ENCODE data around the gene SLC43A3.

The SLC43A3 gene

DNA sequence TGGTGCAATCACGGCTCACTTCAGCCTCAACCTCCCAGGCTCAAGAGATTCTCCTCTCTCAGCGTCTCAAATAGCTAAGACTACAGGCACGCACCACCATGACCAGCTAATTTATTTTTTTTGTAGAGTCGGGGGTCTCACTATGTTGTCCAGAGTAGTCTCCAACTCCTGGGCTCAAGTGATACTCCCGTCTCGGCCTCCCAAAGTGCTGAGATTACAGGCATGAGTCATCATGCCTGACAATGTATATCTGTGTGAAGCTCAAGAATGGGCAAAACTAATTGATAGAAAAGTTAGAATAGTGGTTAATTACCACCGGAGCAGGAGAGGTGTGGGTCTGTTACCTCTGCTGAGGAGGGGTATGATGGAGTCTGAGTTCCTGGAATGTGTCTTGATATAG is 9.1 kb upstream of the SLC43A3 start:
- no peak for DNase-seq (ENCODE audit: low read depth)

DNA sequence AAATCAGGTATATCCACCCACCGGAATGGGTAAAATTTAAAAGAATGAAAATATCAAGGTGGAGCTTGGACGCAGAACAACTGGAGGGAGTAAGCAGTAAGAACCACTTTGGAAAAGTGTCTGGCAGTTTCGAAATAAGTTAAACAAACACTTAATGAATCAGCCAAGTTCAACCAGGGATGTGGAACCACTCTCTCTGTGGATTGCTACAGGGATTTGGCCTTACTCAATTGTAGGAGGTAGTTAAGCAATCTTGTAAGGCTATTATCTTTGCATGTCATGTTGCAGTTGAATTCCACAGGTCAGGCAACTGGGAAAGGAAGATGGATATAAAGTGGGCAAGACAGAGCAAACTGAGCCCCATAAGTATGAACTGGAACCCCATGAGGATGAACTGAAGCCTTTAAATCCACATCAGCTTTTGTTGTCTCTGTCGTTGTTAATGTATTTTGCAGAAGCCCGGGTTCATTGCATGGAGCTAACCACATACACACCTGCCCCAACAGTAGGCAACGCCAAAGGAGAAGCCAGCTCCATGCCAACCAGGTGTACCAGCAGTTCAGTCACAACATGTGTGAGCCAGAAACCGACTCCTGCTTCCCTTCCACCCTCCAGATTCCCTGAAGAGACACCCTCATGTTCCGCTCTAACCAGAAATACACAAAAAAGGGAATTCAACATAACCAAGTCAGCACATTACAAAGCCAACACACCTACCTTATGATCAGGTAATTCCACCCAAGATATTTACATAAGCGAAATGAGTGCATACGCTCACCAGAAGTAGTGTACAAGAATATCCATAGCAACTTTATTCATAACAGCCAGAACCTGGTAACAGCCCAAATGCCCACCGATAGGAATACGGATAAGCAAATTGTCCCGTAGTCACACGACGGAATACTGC is 8.0 kb upstream of the SLC43A3 start:
- peak; percentile 97 for DNase-seq (ENCODE audit: low read depth)
- TF ChIP-seq, protein P1, sequence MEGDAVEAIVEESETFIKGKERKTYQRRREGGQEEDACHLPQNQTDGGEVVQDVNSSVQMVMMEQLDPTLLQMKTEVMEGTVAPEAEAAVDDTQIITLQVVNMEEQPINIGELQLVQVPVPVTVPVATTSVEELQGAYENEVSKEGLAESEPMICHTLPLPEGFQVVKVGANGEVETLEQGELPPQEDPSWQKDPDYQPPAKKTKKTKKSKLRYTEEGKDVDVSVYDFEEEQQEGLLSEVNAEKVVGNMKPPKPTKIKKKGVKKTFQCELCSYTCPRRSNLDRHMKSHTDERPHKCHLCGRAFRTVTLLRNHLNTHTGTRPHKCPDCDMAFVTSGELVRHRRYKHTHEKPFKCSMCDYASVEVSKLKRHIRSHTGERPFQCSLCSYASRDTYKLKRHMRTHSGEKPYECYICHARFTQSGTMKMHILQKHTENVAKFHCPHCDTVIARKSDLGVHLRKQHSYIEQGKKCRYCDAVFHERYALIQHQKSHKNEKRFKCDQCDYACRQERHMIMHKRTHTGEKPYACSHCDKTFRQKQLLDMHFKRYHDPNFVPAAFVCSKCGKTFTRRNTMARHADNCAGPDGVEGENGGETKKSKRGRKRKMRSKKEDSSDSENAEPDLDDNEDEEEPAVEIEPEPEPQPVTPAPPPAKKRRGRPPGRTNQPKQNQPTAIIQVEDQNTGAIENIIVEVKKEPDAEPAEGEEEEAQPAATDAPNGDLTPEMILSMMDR (conservative IDR thresholded peaks at IDR 0.05; ENCODE audit: low read depth, low read length): no peak
- no peak overlapping the region for H3K4me3 ChIP-seq (ENCODE audit: low read depth, low read length)

More for the DNA sequence above, 9.1 kb upstream of the SLC43A3 start:
- no peak overlapping the region for H3K4me3 ChIP-seq (ENCODE audit: low read depth, low read length)
- TF ChIP-seq, protein P1 (conservative IDR thresholded peaks at IDR 0.05; ENCODE audit: low read depth, low read length): no peak

DNA sequence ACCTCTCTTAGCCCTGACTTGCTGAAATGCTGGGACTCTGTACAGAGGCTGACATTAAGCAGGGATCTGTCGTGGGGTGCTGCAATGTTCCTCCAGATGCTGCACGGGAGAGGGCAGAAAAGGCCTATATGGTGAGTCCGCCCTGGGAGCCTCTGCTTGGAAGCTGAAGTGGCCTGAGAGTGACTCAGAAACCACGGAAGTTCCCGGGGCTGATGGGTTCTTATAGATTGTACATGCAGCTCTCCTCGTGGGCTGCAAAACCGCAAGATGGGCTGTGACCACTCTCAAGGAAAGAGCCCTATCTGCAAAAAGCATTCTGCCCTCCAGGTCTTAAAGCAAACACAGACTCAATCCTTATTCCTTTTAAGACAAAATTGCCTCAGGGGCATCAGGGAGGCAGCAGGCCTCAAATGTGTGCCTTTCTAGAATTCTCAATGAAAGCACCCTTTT is 5.8 kb upstream of the SLC43A3 start:
- H3K4me3 ChIP-seq (ENCODE audit: low read depth, low read length): no peak overlapping the region
- TF ChIP-seq, protein P1 (conservative IDR thresholded peaks at IDR 0.05; ENCODE audit: low read depth, low read length): no peak
- peak; percentile 92 for DNase-seq (ENCODE audit: low read depth)

DNA sequence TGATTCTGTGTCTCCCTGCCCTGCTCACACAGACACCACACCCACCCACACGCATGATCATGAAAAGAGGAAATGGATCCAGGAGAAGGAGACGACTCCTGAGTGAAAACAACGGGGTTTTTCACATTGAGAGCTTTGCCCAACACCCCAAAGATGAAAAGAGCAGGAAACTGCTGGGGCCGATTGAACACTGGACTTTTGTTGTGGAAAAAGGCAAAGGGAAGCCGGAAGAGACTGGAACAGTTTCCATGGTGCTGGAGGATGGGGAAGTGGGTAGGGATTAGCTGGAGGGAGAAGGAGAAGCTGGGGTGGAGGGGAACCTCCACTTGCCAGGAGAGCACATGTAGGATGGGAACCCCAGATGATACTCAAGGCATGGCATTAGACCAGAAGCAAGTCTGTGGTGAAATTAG is 5.2 kb upstream of the SLC43A3 start:
- no peak overlapping the region for H3K4me3 ChIP-seq (ENCODE audit: low read depth, low read length)
- TF ChIP-seq, protein P1 (conservative IDR thresholded peaks at IDR 0.05; ENCODE audit: low read depth, low read length): no peak
- no peak for DNase-seq (ENCODE audit: low read depth)

DNA sequence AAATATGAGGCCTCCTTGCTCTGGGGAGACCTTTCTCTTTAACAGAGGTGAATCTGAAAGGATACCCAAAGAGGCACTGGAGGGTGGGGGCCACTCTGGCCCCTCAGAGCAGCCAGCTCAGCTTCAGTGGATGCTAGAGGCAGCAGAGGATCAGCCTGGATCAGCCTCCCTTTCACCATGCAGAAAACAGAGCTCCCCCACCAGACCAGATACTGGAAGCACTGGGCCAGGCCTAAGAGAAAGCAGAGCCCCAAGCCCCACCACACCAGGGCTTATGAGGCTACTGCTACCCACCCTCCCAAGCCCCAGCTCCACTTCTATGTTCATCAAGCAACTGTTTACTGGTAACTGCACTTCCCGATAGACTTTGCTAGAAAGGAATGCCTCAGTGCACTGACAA is 4.0 kb upstream of the SLC43A3 start:
- DNase-seq (ENCODE audit: low read depth): no peak
- no peak overlapping the region for H3K4me3 ChIP-seq (ENCODE audit: low read depth, low read length)
- TF ChIP-seq, protein P1 (conservative IDR thresholded peaks at IDR 0.05; ENCODE audit: low read depth, low read length): peak; percentile 24

DNA sequence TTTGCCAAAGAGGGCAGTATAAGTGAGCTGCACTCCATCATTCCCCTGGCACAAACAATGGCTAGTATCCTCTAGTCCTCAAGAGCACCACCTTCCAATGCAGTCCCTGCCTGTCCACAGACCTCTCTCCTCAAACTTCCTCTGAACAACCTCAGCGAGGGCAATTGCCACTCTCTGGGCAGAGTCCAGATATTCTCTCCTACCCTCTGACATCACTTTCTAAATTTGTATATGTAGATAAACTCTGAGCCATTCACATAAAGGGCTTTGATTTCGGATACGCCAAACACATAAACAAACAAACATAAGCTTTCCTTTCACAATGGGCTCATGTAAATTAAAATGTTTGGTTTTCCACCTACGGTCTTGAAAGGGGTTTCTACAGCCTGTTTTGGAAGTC is 3.0 kb upstream of the SLC43A3 start:
- no peak for DNase-seq (ENCODE audit: low read depth)
- H3K4me3 ChIP-seq (ENCODE audit: low read depth, low read length): no peak overlapping the region
- TF ChIP-seq, protein P1 (conservative IDR thresholded peaks at IDR 0.05; ENCODE audit: low read depth, low read length): no peak

DNA sequence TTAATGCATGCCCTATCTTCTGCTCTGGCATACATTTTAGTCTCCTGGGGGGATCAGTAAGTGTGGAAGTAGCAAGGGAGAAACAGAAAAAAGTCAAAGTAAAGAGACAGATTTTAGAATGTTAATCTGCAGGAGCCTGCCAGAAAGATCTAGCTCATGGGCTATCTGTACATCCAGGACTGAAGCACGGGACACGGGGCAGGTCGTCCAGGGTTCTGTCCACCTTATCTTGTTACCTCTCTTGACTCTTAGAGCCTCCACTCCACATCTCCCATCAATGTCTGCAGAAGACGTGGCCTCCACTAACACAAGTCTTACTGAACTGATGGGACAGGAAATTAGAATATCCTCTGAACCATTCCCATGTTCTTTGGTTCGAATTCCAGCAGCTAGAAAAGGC is 1.7 kb upstream of the SLC43A3 start:
- TF ChIP-seq, protein P1 (conservative IDR thresholded peaks at IDR 0.05; ENCODE audit: low read depth, low read length): no peak
- H3K4me3 ChIP-seq (ENCODE audit: low read depth, low read length): no peak overlapping the region
- no peak for DNase-seq (ENCODE audit: low read depth)

All from choroid plexus epithelial cell (primary cell).